ENCODE data around the gene C1orf21.

C1orf21 gene

DNA sequence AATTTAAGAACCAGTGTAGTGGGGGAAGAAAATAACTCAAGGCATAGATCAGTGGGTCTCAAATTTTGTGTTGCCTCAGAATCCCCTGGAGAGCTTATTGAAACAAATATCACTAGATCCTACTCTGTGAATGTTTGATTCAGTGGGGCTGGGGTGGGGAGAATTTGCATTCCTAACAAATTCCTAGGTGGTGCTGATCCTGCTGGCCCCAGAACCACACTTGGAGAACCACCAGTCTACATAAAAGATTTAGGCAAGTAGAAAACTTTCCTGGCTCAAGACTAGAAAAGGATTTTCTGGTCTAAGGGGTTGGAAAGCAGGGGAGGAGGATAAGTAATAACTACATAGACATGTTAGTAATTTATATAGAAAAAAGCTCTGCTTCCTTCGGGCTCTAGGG, 34.1 kb upstream of the C1orf21 start:
- no peaks in the 10 kb centered on the region for H3K4me1 ChIP-seq (ENCODE audit: control insufficient read depth, low read depth, low read length)
- H3K36me3 ChIP-seq (ENCODE audit: control insufficient read depth, insufficient read depth, low read length), result no peaks in the 10 kb centered on the region
- no peak overlapping the region for H2BK120ac ChIP-seq (ENCODE audit: low read depth, low read length)
- no peaks in the 10 kb centered on the region for H3K79me1 ChIP-seq (ENCODE audit: low read length)
- DNase-seq, result no peak
- H2AK5ac ChIP-seq (ENCODE audit: low read length), result no peak overlapping the region
- H2BK5ac ChIP-seq (ENCODE audit: low read length), result no peak overlapping the region
- WGBS (ENCODE audit: extremely low coverage, insufficient coverage, low lambda C conversion rate), result no CpG with 5 or more reads among the region's 1 CpG
- H3K4ac ChIP-seq (ENCODE audit: low read depth, low read length), result no peak overlapping the region
- no peak overlapping the region for H3K18ac ChIP-seq (ENCODE audit: low read length)
- no peak overlapping the region for H2BK15ac ChIP-seq (replicated peaks; ENCODE audit: low read depth)
- H3K27me3 ChIP-seq (ENCODE audit: insufficient read depth, low read length, poor library complexity), result no peaks in the 10 kb centered on the region
- H3K56ac ChIP-seq (ENCODE audit: low read length), result no peak overlapping the region
- no peak overlapping the region for H4K8ac ChIP-seq (ENCODE audit: low read depth, low read length)
- no peaks in the 10 kb centered on the region for H3K79me2 ChIP-seq (ENCODE audit: control insufficient read depth, insufficient read depth, low read length)
- H3K27ac ChIP-seq (ENCODE audit: low read depth, low read length), result no peak overlapping the region
- no peak overlapping the region for H3K4me2 ChIP-seq (ENCODE audit: low read length)
- H4K5ac ChIP-seq (ENCODE audit: low read length), result no peak overlapping the region
- no peak overlapping the region for H3K4me3 ChIP-seq (ENCODE audit: low read length)
- no peak overlapping the region for H3K9ac ChIP-seq (ENCODE audit: low read length)
- H3K23ac ChIP-seq (ENCODE audit: low read length), result no peak overlapping the region

DNA sequence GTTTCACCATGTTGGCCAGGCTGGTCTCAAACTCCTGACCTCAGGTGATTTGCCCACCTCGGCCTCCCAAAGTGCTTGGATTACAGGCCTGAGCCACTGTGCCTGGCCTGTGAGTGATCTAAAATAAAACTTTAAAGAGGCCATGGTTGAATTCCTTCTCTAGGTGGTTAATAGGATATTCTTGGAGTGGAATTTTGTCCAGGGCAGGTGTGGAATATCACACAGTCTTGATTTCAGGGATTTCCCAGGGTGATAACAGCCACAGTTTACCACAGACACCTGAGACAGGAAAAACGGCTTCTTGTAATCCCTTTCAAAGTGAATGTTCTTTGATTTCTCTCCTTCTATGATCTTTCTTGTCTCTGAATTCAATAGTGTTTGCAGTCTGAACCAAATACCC, 32.1 kb upstream of the C1orf21 start:
- H3K79me2 ChIP-seq (ENCODE audit: control insufficient read depth, insufficient read depth, low read length), result no peaks in the 10 kb centered on the region
- no peak overlapping the region for H4K5ac ChIP-seq (ENCODE audit: low read length)
- WGBS (ENCODE audit: extremely low coverage, insufficient coverage, low lambda C conversion rate), result no CpG with 5 or more reads among the region's 2 CpGs
- H4K8ac ChIP-seq (ENCODE audit: low read depth, low read length), result no peak overlapping the region
- H3K27ac ChIP-seq (ENCODE audit: low read depth, low read length), result no peak overlapping the region
- no peak overlapping the region for H2BK5ac ChIP-seq (ENCODE audit: low read length)
- no peak overlapping the region for H3K56ac ChIP-seq (ENCODE audit: low read length)
- H3K4ac ChIP-seq (ENCODE audit: low read depth, low read length), result no peak overlapping the region
- no peak overlapping the region for H3K4me3 ChIP-seq (ENCODE audit: low read length)
- no peak overlapping the region for H3K18ac ChIP-seq (ENCODE audit: low read length)
- DNase-seq, result no peak
- no peaks in the 10 kb centered on the region for H3K79me1 ChIP-seq (ENCODE audit: low read length)
- H3K36me3 ChIP-seq (ENCODE audit: control insufficient read depth, insufficient read depth, low read length), result no peaks in the 10 kb centered on the region
- no peak overlapping the region for H2BK120ac ChIP-seq (ENCODE audit: low read depth, low read length)
- H3K4me1 ChIP-seq (ENCODE audit: control insufficient read depth, low read depth, low read length), result no peaks in the 10 kb centered on the region
- no peak overlapping the region for H3K23ac ChIP-seq (ENCODE audit: low read length)
- no peak overlapping the region for H3K9ac ChIP-seq (ENCODE audit: low read length)
- H3K27me3 ChIP-seq (ENCODE audit: insufficient read depth, low read length, poor library complexity), result no peaks in the 10 kb centered on the region
- H3K4me2 ChIP-seq (ENCODE audit: low read length), result no peak overlapping the region
- H2BK15ac ChIP-seq (replicated peaks; ENCODE audit: low read depth), result peak overlapping the region; percentile 57
- H2AK5ac ChIP-seq (ENCODE audit: low read length), result no peak overlapping the region

DNA sequence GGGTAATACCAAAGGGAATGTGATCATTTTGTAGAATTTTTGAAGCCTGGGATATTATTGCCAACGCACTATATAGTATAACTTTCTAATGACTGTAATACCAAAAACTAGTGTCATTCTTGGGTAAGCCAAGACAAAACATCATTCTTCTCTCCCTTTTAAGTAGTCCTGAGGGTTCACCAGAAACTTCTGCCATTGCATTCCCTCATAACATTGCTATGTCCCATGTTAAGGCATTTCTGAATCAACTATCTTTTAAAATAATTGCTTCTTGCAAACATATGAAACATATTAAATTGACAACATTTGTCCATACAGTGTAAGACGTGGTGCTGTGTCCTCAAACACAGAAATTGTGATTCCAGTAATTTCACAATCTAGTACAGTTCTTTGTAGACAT, 29.9 kb upstream of the C1orf21 start:
- H3K27ac ChIP-seq (ENCODE audit: low read depth, low read length), result no peak overlapping the region
- no CpG with 5 or more reads among the region's 2 CpGs for WGBS (ENCODE audit: extremely low coverage, insufficient coverage, low lambda C conversion rate)
- H2BK120ac ChIP-seq (ENCODE audit: low read depth, low read length), result no peak overlapping the region
- H2AK5ac ChIP-seq (ENCODE audit: low read length), result no peak overlapping the region
- H3K4ac ChIP-seq (ENCODE audit: low read depth, low read length), result no peak overlapping the region
- no peak overlapping the region for H3K4me2 ChIP-seq (ENCODE audit: low read length)
- no peak overlapping the region for H3K56ac ChIP-seq (ENCODE audit: low read length)
- no peak overlapping the region for H3K23ac ChIP-seq (ENCODE audit: low read length)
- H4K8ac ChIP-seq (ENCODE audit: low read depth, low read length), result no peak overlapping the region
- no peak overlapping the region for H2BK5ac ChIP-seq (ENCODE audit: low read length)
- H4K5ac ChIP-seq (ENCODE audit: low read length), result no peak overlapping the region
- no peak overlapping the region for H3K9ac ChIP-seq (ENCODE audit: low read length)
- no peaks in the 10 kb centered on the region for H3K4me1 ChIP-seq (ENCODE audit: control insufficient read depth, low read depth, low read length)
- no peak overlapping the region for H3K18ac ChIP-seq (ENCODE audit: low read length)
- H2BK15ac ChIP-seq (replicated peaks; ENCODE audit: low read depth), result no peak overlapping the region
- no peak for DNase-seq
- H3K79me2 ChIP-seq (ENCODE audit: control insufficient read depth, insufficient read depth, low read length), result no peaks in the 10 kb centered on the region
- no peaks in the 10 kb centered on the region for H3K79me1 ChIP-seq (ENCODE audit: low read length)
- H3K27me3 ChIP-seq (ENCODE audit: insufficient read depth, low read length, poor library complexity), result no peaks in the 10 kb centered on the region
- H3K4me3 ChIP-seq (ENCODE audit: low read length), result no peak overlapping the region
- H3K36me3 ChIP-seq (ENCODE audit: control insufficient read depth, insufficient read depth, low read length), result no peaks in the 10 kb centered on the region

DNA sequence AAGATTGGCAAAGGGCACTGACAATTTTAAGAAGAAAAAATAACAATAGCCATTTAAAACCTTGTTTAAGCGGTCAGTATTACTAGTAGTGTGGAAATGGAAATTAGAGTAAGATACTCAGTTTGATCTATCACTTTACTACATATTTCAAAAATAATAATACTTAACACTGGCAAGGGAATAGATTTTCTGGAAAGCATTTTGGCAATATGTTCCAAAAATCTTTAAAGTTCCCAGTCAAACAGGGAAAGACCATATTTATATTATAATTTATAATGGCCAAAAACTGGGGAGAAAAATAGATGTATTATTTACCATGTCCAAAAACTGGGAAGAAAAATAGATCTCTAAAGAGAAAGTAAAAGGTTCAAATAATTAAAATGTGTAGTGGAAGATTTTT, 28.6 kb upstream of the C1orf21 start:
- no peaks in the 10 kb centered on the region for H3K79me2 ChIP-seq (ENCODE audit: control insufficient read depth, insufficient read depth, low read length)
- no peak overlapping the region for H4K5ac ChIP-seq (ENCODE audit: low read length)
- H3K4ac ChIP-seq (ENCODE audit: low read depth, low read length), result no peak overlapping the region
- no peaks in the 10 kb centered on the region for H3K79me1 ChIP-seq (ENCODE audit: low read length)
- H3K27me3 ChIP-seq (ENCODE audit: insufficient read depth, low read length, poor library complexity), result no peaks in the 10 kb centered on the region
- no peak overlapping the region for H2BK5ac ChIP-seq (ENCODE audit: low read length)
- H3K4me2 ChIP-seq (ENCODE audit: low read length), result no peak overlapping the region
- no peak overlapping the region for H4K8ac ChIP-seq (ENCODE audit: low read depth, low read length)
- H3K27ac ChIP-seq (ENCODE audit: low read depth, low read length), result no peak overlapping the region
- H3K4me1 ChIP-seq (ENCODE audit: control insufficient read depth, low read depth, low read length), result no peaks in the 10 kb centered on the region
- H3K36me3 ChIP-seq (ENCODE audit: control insufficient read depth, insufficient read depth, low read length), result no peaks in the 10 kb centered on the region
- H3K4me3 ChIP-seq (ENCODE audit: low read length), result no peak overlapping the region
- no peak overlapping the region for H2BK120ac ChIP-seq (ENCODE audit: low read depth, low read length)
- no peak overlapping the region for H2BK15ac ChIP-seq (replicated peaks; ENCODE audit: low read depth)
- DNase-seq, result no peak
- no CpG with 5 or more reads among the region's 1 CpG for WGBS (ENCODE audit: extremely low coverage, insufficient coverage, low lambda C conversion rate)
- H3K23ac ChIP-seq (ENCODE audit: low read length), result no peak overlapping the region
- H3K18ac ChIP-seq (ENCODE audit: low read length), result no peak overlapping the region
- H3K56ac ChIP-seq (ENCODE audit: low read length), result no peak overlapping the region
- no peak overlapping the region for H2AK5ac ChIP-seq (ENCODE audit: low read length)
- no peak overlapping the region for H3K9ac ChIP-seq (ENCODE audit: low read length)

DNA sequence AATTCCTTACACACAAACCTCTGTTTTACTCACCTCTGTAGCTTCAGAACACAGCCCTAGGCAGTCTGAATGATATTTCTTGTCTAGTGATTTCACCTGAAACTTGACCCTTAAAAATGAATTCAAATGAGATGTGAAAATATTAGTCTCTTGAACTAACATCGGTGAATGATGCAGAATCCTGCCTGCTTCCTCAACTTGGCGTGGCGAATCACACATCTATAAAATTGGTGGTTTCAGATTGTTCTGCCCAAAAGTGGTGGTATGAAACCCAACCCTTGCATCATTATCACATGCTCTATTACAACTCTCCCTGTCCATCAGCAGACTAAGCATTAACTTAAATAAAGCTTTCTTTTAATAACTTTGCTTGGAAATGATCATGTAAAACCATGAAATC, 26.9 kb upstream of the C1orf21 start:
- Histone ChIP-seq H3K79me2 (ENCODE audit: control insufficient read depth, insufficient read depth, low read length) (no peaks in the 10 kb centered on the region), H3K36me3 (ENCODE audit: control insufficient read depth, insufficient read depth, low read length) (no peaks in the 10 kb centered on the region), H3K79me1 (ENCODE audit: low read length) (no peaks in the 10 kb centered on the region), H2BK15ac (replicated peaks; ENCODE audit: low read depth) (no peak overlapping the region), H4K5ac (ENCODE audit: low read length) (no peak overlapping the region), H3K4me2 (ENCODE audit: low read length) (no peak overlapping the region), H3K4me1 (ENCODE audit: control insufficient read depth, low read depth, low read length) (no peaks in the 10 kb centered on the region), H2BK5ac (ENCODE audit: low read length) (no peak overlapping the region), H3K27ac (ENCODE audit: low read depth, low read length) (no peak overlapping the region), H2BK120ac (ENCODE audit: low read depth, low read length) (no peak overlapping the region), H3K4me3 (ENCODE audit: low read length) (no peak overlapping the region), H3K23ac (ENCODE audit: low read length) (no peak overlapping the region), H3K18ac (ENCODE audit: low read length) (no peak overlapping the region), H3K4ac (ENCODE audit: low read depth, low read length) (no peak overlapping the region), H3K56ac (ENCODE audit: low read length) (no peak overlapping the region), H4K8ac (ENCODE audit: low read depth, low read length) (no peak overlapping the region), H2AK5ac (ENCODE audit: low read length) (no peak overlapping the region), H3K9ac (ENCODE audit: low read length) (no peak overlapping the region), H3K27me3 (ENCODE audit: insufficient read depth, low read length, poor library complexity) (no peaks in the 10 kb centered on the region)
- no CpG with 5 or more reads among the region's 3 CpGs for WGBS (ENCODE audit: extremely low coverage, insufficient coverage, low lambda C conversion rate)
- no peak for DNase-seq

DNA sequence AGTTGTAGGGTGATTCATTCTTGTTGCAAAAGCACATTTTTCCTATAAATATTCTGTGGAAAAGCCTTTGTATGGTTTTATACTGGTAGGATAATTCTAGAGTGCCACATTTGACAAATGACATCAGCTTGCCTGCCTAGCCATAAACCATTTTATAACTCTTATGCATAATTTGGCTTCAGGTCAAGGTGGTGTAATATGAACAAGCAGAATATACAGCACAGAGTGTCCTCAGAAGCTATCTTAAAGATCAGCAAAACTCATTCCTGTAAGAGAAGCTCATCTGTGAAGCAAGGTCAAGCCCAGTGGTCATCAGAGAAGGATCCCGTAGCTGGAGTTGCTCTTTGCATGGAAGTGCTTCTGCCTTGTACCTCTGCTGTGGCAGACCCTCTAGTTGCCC, 24.0 kb upstream of the C1orf21 start:
- H3K18ac ChIP-seq (ENCODE audit: low read length), result no peak overlapping the region
- no peak overlapping the region for H4K5ac ChIP-seq (ENCODE audit: low read length)
- H2AK5ac ChIP-seq (ENCODE audit: low read length), result no peak overlapping the region
- H3K79me1 ChIP-seq (ENCODE audit: low read length), result no peaks in the 10 kb centered on the region
- H3K4me2 ChIP-seq (ENCODE audit: low read length), result no peak overlapping the region
- no peaks in the 10 kb centered on the region for H3K4me1 ChIP-seq (ENCODE audit: control insufficient read depth, low read depth, low read length)
- no peak overlapping the region for H2BK15ac ChIP-seq (replicated peaks; ENCODE audit: low read depth)
- no peak overlapping the region for H3K23ac ChIP-seq (ENCODE audit: low read length)
- H4K8ac ChIP-seq (ENCODE audit: low read depth, low read length), result no peak overlapping the region
- H3K27ac ChIP-seq (ENCODE audit: low read depth, low read length), result no peak overlapping the region
- H3K9ac ChIP-seq (ENCODE audit: low read length), result no peak overlapping the region
- no CpG with 5 or more reads among the region's 1 CpG for WGBS (ENCODE audit: extremely low coverage, insufficient coverage, low lambda C conversion rate)
- no peaks in the 10 kb centered on the region for H3K79me2 ChIP-seq (ENCODE audit: control insufficient read depth, insufficient read depth, low read length)
- H3K56ac ChIP-seq (ENCODE audit: low read length), result no peak overlapping the region
- H2BK5ac ChIP-seq (ENCODE audit: low read length), result no peak overlapping the region
- H2BK120ac ChIP-seq (ENCODE audit: low read depth, low read length), result no peak overlapping the region
- no peak overlapping the region for H3K4ac ChIP-seq (ENCODE audit: low read depth, low read length)
- no peak overlapping the region for H3K4me3 ChIP-seq (ENCODE audit: low read length)
- no peaks in the 10 kb centered on the region for H3K27me3 ChIP-seq (ENCODE audit: insufficient read depth, low read length, poor library complexity)
- no peaks in the 10 kb centered on the region for H3K36me3 ChIP-seq (ENCODE audit: control insufficient read depth, insufficient read depth, low read length)
- no peak for DNase-seq

All from mesendoderm (in vitro differentiated cells).